CD4-positive, alpha-beta T cell (primary cell): ENCODE data around the gene IL1RAPL2. TPM values are rescaled to one million over a fixed set of nuclear protein-coding genes. Genes with fewer than 3 reads are reported as not detected.

Experiments
- ATAC-seq: fragments of 200-7000 bp; cut with Tn5 transposase; one replicate; pipeline ENCODE4 v1.10.0; 2022; ENCODE audit warnings: mild to moderate bottlenecking; ENCODE audit not compliant: poor library complexity
- CTCF ChIA-PET: fragments of 350-600 bp; sonication (Branson Sonifier 250); formaldehyde crosslinking; loops from one replicate; lab custom pipeline; 2021; ENCODE audit warnings: antibody characterized with exemption, inconsistent platforms; lab: Charles Lee
- POLR2A ChIA-PET: fragments of 350-600 bp; sonication (Branson Sonifier 250); formaldehyde crosslinking; loops from one replicate; lab custom pipeline; 2021; ENCODE audit warnings: antibody characterized with exemption, inconsistent platforms; lab: Charles Lee
- DNase-seq, 14 experiments: peaks; one replicate each; pipeline ENCODE4 v3.0.0-alpha.2; 2013 to 2020; ENCODE audit warnings: mixed read lengths in 2 of 14
- H3K27ac ChIP-seq, 2 donors: one replicate each; pipeline versions ENCODE4 v1.5.1 to v1.7.0; 2013; ENCODE audit warnings: low read length in 2 of 2, low read depth in 1 of 2, mild to moderate bottlenecking in 1 of 2
- H3K27me3 ChIP-seq, 2 experiments: 1 replicate in 1 of 2; 2 replicates in 1 of 2; pipeline versions ENCODE4 v1.6.1 to v1.7.0; 2013; ENCODE audit warnings: low read length in 2 of 2, control low read depth in 1 of 2, mild to moderate bottlenecking in 1 of 2, moderate library complexity in 1 of 2; ENCODE audit not compliant: insufficient read depth in 2 of 2, control insufficient read depth in 1 of 2
- H3K36me3 ChIP-seq: one replicate; pipeline ENCODE4 v1.6.1; 2013; ENCODE audit warnings: low read length, control low read depth; ENCODE audit not compliant: insufficient read depth
- H3K4me1 ChIP-seq: one replicate; pipeline ENCODE4 v1.6.1; 2013; ENCODE audit warnings: low read length, control low read depth; ENCODE audit not compliant: insufficient read depth
- H3K4me3 ChIP-seq: one replicate; pipeline ENCODE4 v1.5.1; 2013; ENCODE audit warnings: mild to moderate bottlenecking, low read length, moderate library complexity
- H3K9me3 ChIP-seq, 2 experiments: 1 replicate in 1 of 2; 2 replicates in 1 of 2; pipeline versions ENCODE4 v1.6.1 to v1.7.0; 2013; ENCODE audit warnings: low read length in 2 of 2, mild to moderate bottlenecking in 2 of 2, control low read depth in 1 of 2, moderate library complexity in 1 of 2; ENCODE audit not compliant: control insufficient read depth in 1 of 2, insufficient read depth in 1 of 2
- H3K27ac Mint-ChIP-seq: one replicate; pipeline ENCODE4 v1.8.0; 2020; ENCODE audit warnings: mixed read lengths
- H3K27me3 Mint-ChIP-seq: one replicate; pipeline ENCODE4 v1.8.0; 2021; ENCODE audit warnings: mixed read lengths
- H3K36me3 Mint-ChIP-seq: one replicate; pipeline ENCODE4 v1.8.0; 2021; ENCODE audit warnings: low read depth, mixed read lengths
- H3K4me1 Mint-ChIP-seq: one replicate; pipeline ENCODE4 v1.8.0; 2021; ENCODE audit warnings: low read depth, mixed read lengths
- H3K4me3 Mint-ChIP-seq: one replicate; pipeline ENCODE4 v1.8.0; 2020; ENCODE audit warnings: mild to moderate bottlenecking, mixed read lengths
- H3K9me3 Mint-ChIP-seq: one replicate; pipeline ENCODE4 v1.8.0; 2020; ENCODE audit warnings: mixed read lengths
- intact Hi-C, 2 experiments: fragments of 100-400 bp; cut with DNase I in 1 of 2; cut with micrococcal nuclease in 1 of 2; formaldehyde crosslinking; loops; one replicate each; pipeline versions ENCODE4 v1.15.1 to v1.9.0; 2023 to 2025; cut with DNase I, micrococcal nuclease
- total RNA-seq, 174 experiments: library from RNA in 2 of 174; stranded (reverse) in 2 of 174; gene quantifications; one replicate each; pipeline ENCODE4 v1.2.3 and lab custom pipeline; 2021 to 2026
- TF ChIP-seq, protein P1 (sequence below): fragments of 200-600 bp; IDR thresholded peaks from one replicate; pipeline ENCODE4 v1.8.0; 2022; ENCODE audit warnings: antibody characterized with exemption, mild to moderate bottlenecking

Gene IL1RAPL2
- total RNA-seq, 2 experiments from 2014 or later: not detected

GRCh38 chrX:105700331-105700730, 1134.3 kb downstream of the IL1RAPL2 start:
- Mint-ChIP-seq H3K4me3 (no peak overlapping the region), H3K36me3 (no peaks in the 10 kb centered on the region), H3K27me3 (no peaks in the 10 kb centered on the region), H3K4me1 (no peaks in the 10 kb centered on the region), H3K27ac (no peak overlapping the region), H3K9me3 (peaks cover 2% of the 10 kb centered on the region)
- Histone ChIP-seq H3K9me3 (no peaks in the 10 kb centered on the region), H3K27ac (no peak overlapping the region), H3K4me1 (no peaks in the 10 kb centered on the region), H3K27me3 (no peaks in the 10 kb centered on the region), H3K4me3 (no peak overlapping the region), H3K36me3 (no peaks in the 10 kb centered on the region)
- no peak for ATAC-seq
- ChIA-PET POLR2A (no interaction called here), CTCF (no interaction called here)
- TF ChIP-seq, protein P1, sequence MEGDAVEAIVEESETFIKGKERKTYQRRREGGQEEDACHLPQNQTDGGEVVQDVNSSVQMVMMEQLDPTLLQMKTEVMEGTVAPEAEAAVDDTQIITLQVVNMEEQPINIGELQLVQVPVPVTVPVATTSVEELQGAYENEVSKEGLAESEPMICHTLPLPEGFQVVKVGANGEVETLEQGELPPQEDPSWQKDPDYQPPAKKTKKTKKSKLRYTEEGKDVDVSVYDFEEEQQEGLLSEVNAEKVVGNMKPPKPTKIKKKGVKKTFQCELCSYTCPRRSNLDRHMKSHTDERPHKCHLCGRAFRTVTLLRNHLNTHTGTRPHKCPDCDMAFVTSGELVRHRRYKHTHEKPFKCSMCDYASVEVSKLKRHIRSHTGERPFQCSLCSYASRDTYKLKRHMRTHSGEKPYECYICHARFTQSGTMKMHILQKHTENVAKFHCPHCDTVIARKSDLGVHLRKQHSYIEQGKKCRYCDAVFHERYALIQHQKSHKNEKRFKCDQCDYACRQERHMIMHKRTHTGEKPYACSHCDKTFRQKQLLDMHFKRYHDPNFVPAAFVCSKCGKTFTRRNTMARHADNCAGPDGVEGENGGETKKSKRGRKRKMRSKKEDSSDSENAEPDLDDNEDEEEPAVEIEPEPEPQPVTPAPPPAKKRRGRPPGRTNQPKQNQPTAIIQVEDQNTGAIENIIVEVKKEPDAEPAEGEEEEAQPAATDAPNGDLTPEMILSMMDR: no peak
- intact Hi-C loops: no loop called here
- no peak for DNase-seq

DNA sequence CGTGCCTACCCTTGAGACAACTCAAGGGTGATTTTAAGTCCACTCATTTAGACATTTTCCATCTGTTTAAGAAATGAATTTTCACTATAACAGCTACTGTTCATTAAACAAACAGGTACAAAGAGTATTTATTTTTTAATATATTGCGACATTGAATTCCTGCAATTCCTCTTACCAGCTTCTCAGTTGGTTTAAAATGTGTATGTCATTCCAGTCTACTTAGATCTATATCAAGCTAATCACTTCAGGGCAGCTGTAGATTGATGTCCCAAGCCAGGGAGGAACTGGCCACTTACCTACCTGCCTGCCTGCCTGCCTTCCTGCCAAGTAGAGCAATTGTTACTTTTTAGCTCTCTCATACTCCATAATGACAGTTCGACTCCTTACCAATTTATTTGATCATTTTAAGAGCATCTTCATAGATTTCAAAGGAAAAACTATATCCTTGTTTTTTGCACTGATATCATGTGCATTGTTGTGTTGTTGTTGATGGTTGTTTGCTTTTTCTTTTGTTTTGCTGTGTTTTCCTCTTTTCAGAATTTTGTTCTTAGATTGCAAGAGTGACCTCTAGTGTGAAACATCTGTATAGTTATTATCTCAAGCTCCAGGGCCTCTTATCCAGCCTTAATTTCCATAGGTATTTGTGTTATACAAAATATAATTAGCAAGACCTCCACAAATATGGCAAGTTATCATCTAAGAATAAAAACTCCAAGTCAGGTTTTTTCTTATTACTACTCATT, 1135.5 kb downstream of the IL1RAPL2 start:
- Mint-ChIP-seq H3K27me3 (no peaks in the 10 kb centered on the region), H3K36me3 (no peaks in the 10 kb centered on the region), H3K27ac (no peak overlapping the region), H3K9me3 (peaks cover 2% of the 10 kb centered on the region), H3K4me3 (no peak overlapping the region), H3K4me1 (no peaks in the 10 kb centered on the region)
- CTCF ChIA-PET: no interaction called here
- H3K27ac ChIP-seq: no peak overlapping the region
- H3K4me1 ChIP-seq: no peaks in the 10 kb centered on the region
- POLR2A ChIA-PET: no interaction called here
- intact Hi-C loops: no loop called here
- no peaks in the 10 kb centered on the region for H3K9me3 ChIP-seq
- H3K4me3 ChIP-seq: no peak overlapping the region
- no peaks in the 10 kb centered on the region for H3K36me3 ChIP-seq
- H3K27me3 ChIP-seq: no peaks in the 10 kb centered on the region
- ATAC-seq (no peak), DNase-seq (no peak)
- TF ChIP-seq, protein P1: no peak

- ChIA-PET CTCF (interaction anchor here (1.0 kb wide), 1 partner anchor 9 kb away, joined by 4 read pairs; no protein-coding TSS in a partner anchor), POLR2A (no interaction called here)
- TF ChIP-seq, protein P1: no peak
- no peak overlapping the region for H3K4me3 ChIP-seq
- DNase-seq: no peak
- H3K36me3 Mint-ChIP-seq: no peaks in the 10 kb centered on the region
- H3K27me3 ChIP-seq: no peaks in the 10 kb centered on the region
- no peak overlapping the region for H3K27ac ChIP-seq
- no peaks in the 10 kb centered on the region for H3K9me3 Mint-ChIP-seq
- ATAC-seq: no peak
- H3K9me3 ChIP-seq: no peaks in the 10 kb centered on the region
- intact Hi-C loops: no loop called here
- H3K27me3 Mint-ChIP-seq: no peaks in the 10 kb centered on the region
- no peak overlapping the region for H3K27ac Mint-ChIP-seq
- H3K4me1 Mint-ChIP-seq: no peaks in the 10 kb centered on the region
- H3K36me3 ChIP-seq: no peaks in the 10 kb centered on the region
- H3K4me1 ChIP-seq: no peaks in the 10 kb centered on the region
- H3K4me3 Mint-ChIP-seq: no peak overlapping the region
Measured at GRCh38 chrX:105703876-105704275, 1137.9 kb downstream of the IL1RAPL2 start.
